H1 (cell line): ENCODE results near the gene SLC3A2. TPM values are rescaled to one million over a fixed set of nuclear protein-coding genes. Genes with fewer than 3 reads are reported as not detected.

Experiments used
- CTCF ChIA-PET: fragments of 300-600 bp; sonication (Branson Sonifier 250); formaldehyde crosslinking; loops from one replicate; lab custom pipeline; 2021; ENCODE audit not compliant: partially characterized antibody; lab: Charles Lee
- POLR2A ChIA-PET: fragments of 300-600 bp; sonication (Branson Sonifier 250); formaldehyde crosslinking; loops from one replicate; lab custom pipeline; 2021; ENCODE audit warnings: inconsistent platforms; ENCODE audit not compliant: partially characterized antibody; lab: Charles Lee
- DNase-seq, 2 experiments: peaks; one replicate each; pipeline versions ENCODE4 v3.0.0 to v3.0.0-alpha.2; 2010 to 2022; ENCODE audit warnings: low spot score in 2 of 2, low read depth in 1 of 2, mixed read lengths in 1 of 2
- FAIRE-seq: peaks from 2 replicates; lab custom pipeline; 2011; peaks lifted over from hg19 to GRCh38; lab: Jason Lieb, UNC
- H2AFZ ChIP-seq: 2 replicates; pipeline ENCODE4 v1.8.1; 2012; ENCODE audit warnings: low read length, inconsistent platforms
- H2AK5ac ChIP-seq: 2 replicates; pipeline ENCODE4 v1.6.1; 2013; ENCODE audit warnings: low read depth, low read length
- H2BK120ac ChIP-seq: replicated peaks from 2 replicates; pipeline ENCODE3; 2013; ENCODE audit warnings: low read depth, low read length, inconsistent platforms
- H2BK12ac ChIP-seq: 2 replicates; pipeline ENCODE4 v1.6.1; 2013; ENCODE audit warnings: low read depth, low read length
- H2BK15ac ChIP-seq: 2 replicates; pipeline ENCODE4 v1.6.1; 2013; ENCODE audit warnings: low read length
- H2BK20ac ChIP-seq: 2 replicates; pipeline ENCODE4 v1.6.1; 2013; ENCODE audit warnings: low read length
- H2BK5ac ChIP-seq: 2 replicates; pipeline ENCODE4 v1.6.1; 2013; ENCODE audit warnings: low read depth, low read length
- H3K14ac ChIP-seq: 2 replicates; pipeline ENCODE4 v1.6.1; 2013; ENCODE audit warnings: inconsistent platforms; ENCODE audit not compliant: insufficient read length
- H3K18ac ChIP-seq: 2 replicates; pipeline ENCODE4 v1.6.1; 2013; ENCODE audit warnings: low read length; ENCODE audit errors: extremely low read depth
- H3K23ac ChIP-seq: 2 replicates; pipeline ENCODE4 v1.6.1; 2013; ENCODE audit warnings: inconsistent platforms; ENCODE audit not compliant: insufficient read length
- H3K23me2 ChIP-seq: 2 replicates; pipeline ENCODE4 v1.6.1; 2013; ENCODE audit warnings: low read depth, low read length
- H3K27ac ChIP-seq: 2 replicates; pipeline ENCODE4 v1.6.1; 2011; ENCODE audit warnings: low read depth, low read length, inconsistent platforms
- H3K27me3 ChIP-seq, 4 experiments: replicated peaks in 1 of 4; 1 replicate in 1 of 4; 2 replicates in 3 of 4; pipeline versions ENCODE4 v1.6.1 to v1.8.1; 2011 to 2013; ENCODE audit warnings: low read length in 3 of 4, mild to moderate bottlenecking in 3 of 4, inconsistent platforms in 2 of 4, mixed read lengths in 2 of 4, moderate library complexity in 1 of 4; ENCODE audit not compliant: control insufficient read depth in 3 of 4, insufficient read depth in 3 of 4; ENCODE audit errors: extremely low read depth in 1 of 4
- H3K36me3 ChIP-seq, 4 experiments: 2 replicates each; pipeline versions ENCODE4 v1.6.1 to v1.8.1; 2011 to 2013; ENCODE audit warnings: mild to moderate bottlenecking in 4 of 4, low read length in 3 of 4, moderate library complexity in 2 of 4, control low read depth in 1 of 4, inconsistent platforms in 1 of 4; ENCODE audit not compliant: insufficient read depth in 4 of 4, control insufficient read depth in 2 of 4
- H3K4ac ChIP-seq: replicated peaks from 2 replicates; pipeline ENCODE3; 2013; ENCODE audit warnings: low read length, low read depth, mixed read lengths, inconsistent platforms; ENCODE audit not compliant: insufficient read length
- H3K4me1 ChIP-seq, 4 experiments: replicated peaks in 1 of 4; 1 replicate in 1 of 4; 2 replicates in 3 of 4; pipeline versions ENCODE4 v1.6.1 to v1.8.1; 2011 to 2013; ENCODE audit warnings: low read length in 3 of 4, inconsistent platforms in 2 of 4, mixed read lengths in 1 of 4; ENCODE audit not compliant: insufficient read depth in 4 of 4, control insufficient read depth in 3 of 4
- H3K4me2 ChIP-seq, 2 experiments: 2 replicates each; pipeline versions ENCODE4 v1.6.1 to v1.8.1; 2011 to 2013; ENCODE audit warnings: low read depth in 2 of 2, low read length in 2 of 2, control low read depth in 1 of 2, inconsistent platforms in 1 of 2, mild to moderate bottlenecking in 1 of 2; ENCODE audit not compliant: insufficient read depth in 1 of 2
- H3K4me3 ChIP-seq, 4 experiments: fragments of 200-600, 300-600 bp in 1 of 4; sonication (generic), shearing (Covaris generic), sonication (Bioruptor Twin) in 1 of 4; 2 replicates each; pipeline versions ENCODE4 v1.5.1 to v1.8.1; 2011 to 2016; ENCODE audit warnings: low read length in 4 of 4, low read depth in 3 of 4, control low read depth in 2 of 4, inconsistent platforms in 2 of 4, mild to moderate bottlenecking in 2 of 4, mixed read lengths in 1 of 4, moderate library complexity in 1 of 4; ENCODE audit not compliant: insufficient read depth in 2 of 4; ENCODE audit errors: extremely low read depth in 1 of 4
- H3K56ac ChIP-seq: replicated peaks from 2 replicates; pipeline ENCODE3; 2013; ENCODE audit warnings: low read depth, mild to moderate bottlenecking, mixed read lengths, low read length, inconsistent platforms; ENCODE audit not compliant: insufficient read length
- H3K79me1 ChIP-seq: 2 replicates; pipeline ENCODE4 v1.6.1; 2013; ENCODE audit warnings: low read depth, low read length, control low read depth
- H3K79me2 ChIP-seq, 2 experiments: 2 replicates each; pipeline versions ENCODE4 v1.6.1 to v1.8.1; 2012 to 2013; ENCODE audit warnings: low read length in 2 of 2, mild to moderate bottlenecking in 2 of 2, inconsistent platforms in 1 of 2; ENCODE audit not compliant: insufficient read depth in 2 of 2, control insufficient read depth in 1 of 2
- H3K9ac ChIP-seq, 4 experiments: replicated peaks in 1 of 4; 1 replicate in 1 of 4; 2 replicates in 3 of 4; pipeline versions ENCODE4 v1.6.1 to v1.8.1; 2011 to 2013; ENCODE audit warnings: low read depth in 3 of 4, low read length in 3 of 4, control low read depth in 2 of 4, mild to moderate bottlenecking in 2 of 4, moderate library complexity in 2 of 4, inconsistent platforms in 1 of 4; ENCODE audit errors: extremely low read depth in 1 of 4
- H3K9me3 ChIP-seq, 2 experiments: 2 replicates each; pipeline versions ENCODE4 v1.6.1 to v1.8.1; 2012 to 2013; ENCODE audit warnings: mild to moderate bottlenecking in 2 of 2, moderate library complexity in 2 of 2, control low read depth in 1 of 2, inconsistent platforms in 1 of 2, low read depth in 1 of 2, low read length in 1 of 2, mixed read lengths in 1 of 2; ENCODE audit not compliant: insufficient read depth in 2 of 2
- H4K20me1 ChIP-seq, 2 experiments: replicated peaks in 1 of 2; 2 replicates each; pipeline versions ENCODE3 to v1.8.1; 2011 to 2013; ENCODE audit warnings: inconsistent platforms in 2 of 2, low read length in 2 of 2, mild to moderate bottlenecking in 1 of 2; ENCODE audit not compliant: insufficient read depth in 2 of 2, control insufficient read depth in 1 of 2
- H4K5ac ChIP-seq: 2 replicates; pipeline ENCODE4 v1.6.1; 2013; ENCODE audit warnings: low read length, low read depth, mixed read lengths, inconsistent platforms; ENCODE audit not compliant: insufficient read length
- H4K8ac ChIP-seq: 2 replicates; pipeline ENCODE4 v1.8.0; 2013; ENCODE audit warnings: mild to moderate bottlenecking, moderate library complexity, low read length, inconsistent platforms; ENCODE audit not compliant: insufficient read depth; ENCODE audit errors: extremely low read depth
- H4K91ac ChIP-seq: replicated peaks from 2 replicates; pipeline ENCODE3; 2013; ENCODE audit warnings: low read length, mixed read lengths, inconsistent platforms; ENCODE audit not compliant: insufficient read length
- ASH2L ChIP-seq: fragments of 200-600, 300-600 bp; sonication (generic); IDR thresholded peaks from one replicate; pipeline ENCODE4 v1.7.1; 2017; ENCODE audit warnings: low read length
- BCL11A ChIP-seq, 2 experiments: IDR thresholded peaks; one replicate each; pipeline ENCODE4 v1.6.1; 2011; ENCODE audit warnings: low read depth in 2 of 2, low read length in 2 of 2, mild to moderate bottlenecking in 2 of 2
- CTBP2 ChIP-seq: IDR thresholded peaks from 2 replicates; pipeline ENCODE4 v1.7.0; 2011; ENCODE audit warnings: borderline replicate concordance, mild to moderate bottlenecking, moderate library complexity, mixed read lengths, low read length; ENCODE audit not compliant: insufficient read depth, insufficient read length
- HDAC2 ChIP-seq, 2 experiments: fragments of 300-600 bp in 1 of 2; sonication (generic) in 1 of 2; IDR thresholded peaks; 2 replicates each; pipeline ENCODE4 v1.6.1; 2011 to 2012; ENCODE audit warnings: low read depth in 2 of 2, low read length in 2 of 2, mild to moderate bottlenecking in 2 of 2, moderate library complexity in 2 of 2, borderline replicate concordance in 1 of 2, inconsistent platforms in 1 of 2
- MAFK ChIP-seq: IDR thresholded peaks from 2 replicates; pipeline ENCODE4 v1.6.1; 2012; ENCODE audit warnings: low read depth, mild to moderate bottlenecking, improper control_type of control experiment, low read length
- PHF8 ChIP-seq: fragments of 200-600 bp; sonication (generic); conservative IDR thresholded peaks from 2 replicates; pipeline ENCODE4 v1.7.1; 2012; ENCODE audit warnings: low read depth, mild to moderate bottlenecking, inconsistent platforms, low read length, moderate library complexity
- RBBP5 ChIP-seq: IDR thresholded peaks from 2 replicates; pipeline ENCODE4 v1.7.1; 2012; ENCODE audit warnings: low read depth, mild to moderate bottlenecking, inconsistent platforms, low read length, moderate library complexity, borderline replicate concordance
- SP1 ChIP-seq: IDR thresholded peaks from 2 replicates; pipeline ENCODE4 v1.6.1; 2011; ENCODE audit warnings: low read depth, low read length
- TAF7 ChIP-seq: optimal IDR thresholded peaks from 2 replicates; pipeline ENCODE3; 2011; ENCODE audit warnings: low read depth, mild to moderate bottlenecking, inconsistent platforms, low read length, moderate library complexity, borderline replicate concordance
- TEAD4 ChIP-seq: IDR thresholded peaks from 2 replicates; pipeline ENCODE4 v1.6.1; 2012; ENCODE audit warnings: low read depth, low read length, inconsistent platforms, mixed read lengths
- WGBS, 2 experiments: shearing (Covaris generic) in 1 of 2; methylation state at CpG; one replicate each; pipeline versions ENCODE4 v1.1.6 to v1.1.7; 2013 to 2015; ENCODE audit warnings: low lambda C conversion rate in 2 of 2, mixed read lengths in 2 of 2, inconsistent platforms in 1 of 2, low coverage in 1 of 2, missing lambda C conversion rate in 1 of 2; ENCODE audit not compliant: insufficient replicate concordance in 2 of 2, insufficient coverage in 1 of 2, insufficient read length in 1 of 2; ENCODE audit errors: extremely low coverage in 1 of 2, missing lambda C conversion rate in 1 of 2; 5-methylcytosine and 5-hydroxymethylcytosine counted together
- polyA plus RNA-seq, 7 experiments: library from polyadenylated mRNA; depleted of rRNA in 3 of 7; stranded (reverse) in 5 of 7; unstranded in 2 of 7; fragments of >200 nt in 5 of 7; fragments of 200-250 nt in 2 of 7; gene quantifications; 1 replicate in 5 of 7; 2 replicates in 1 of 7; 4 replicates in 1 of 7; pipeline versions ENCODE4 v1.2.1 to v1.2.3, GENCODE V29; 2011 to 2013; ENCODE audit warnings: missing spikeins in 2 of 7, mixed read lengths in 2 of 7
- total RNA-seq: library from RNA; stranded (reverse); fragmentation: NEBNext Ultra II Directional; extraction: Animal tissue kit (Norgen Biotek cat#: 25700); gene quantifications from 2 replicates; pipeline ENCODE4 v1.2.1, GENCODE V29; 2021

The SLC3A2 gene
- total and polyA plus RNA-seq, 2 of the 8 experiments (the other 6 are each of a cell fraction or from before 2014, with no cell fraction given): 410 to 435 TPM

DNA sequence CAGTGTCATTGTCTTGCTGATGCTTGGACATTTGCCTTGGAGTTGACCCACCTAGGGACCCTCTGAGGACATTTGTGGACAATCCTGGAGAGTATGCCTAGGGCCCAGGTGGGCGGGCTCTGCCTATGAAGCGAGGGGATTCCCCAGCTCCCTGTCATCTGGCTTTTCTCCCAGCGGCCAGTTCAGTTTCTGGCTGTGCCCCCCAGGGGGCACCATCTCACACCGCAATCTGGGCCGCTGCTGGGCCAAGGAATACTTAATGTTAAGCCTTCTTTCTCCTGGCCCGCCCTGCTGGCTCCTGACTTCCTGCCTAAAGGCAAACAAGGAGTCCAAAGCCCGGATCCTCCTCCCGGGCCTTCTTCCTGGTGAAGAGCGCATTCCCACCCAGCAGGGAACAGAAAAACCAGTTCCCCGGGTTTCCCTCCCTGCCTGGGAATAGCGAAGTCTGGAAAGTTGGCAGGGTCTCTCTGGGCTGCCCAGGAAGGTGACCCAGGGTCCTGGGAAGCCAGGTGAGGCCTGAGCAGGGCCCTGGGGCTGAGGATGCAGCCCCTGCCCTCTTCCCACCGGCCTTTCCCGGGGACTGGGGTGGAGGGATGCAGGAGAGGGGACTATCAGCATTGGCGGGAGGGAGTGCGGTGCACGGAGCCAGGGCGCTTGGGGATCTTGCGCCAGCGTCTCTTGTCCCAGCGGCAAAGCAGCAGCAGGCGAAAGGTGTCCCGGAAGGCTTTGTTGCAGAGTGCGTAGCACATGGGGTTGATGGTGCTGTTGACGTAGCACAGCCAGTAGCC is 28.6 kb downstream of the SLC3A2 start:
- Histone ChIP-seq H2AFZ (peak overlapping the region; percentile 93), H3K27me3 (peaks cover 0 to 3% (median 1%) of the 10 kb centered on the region in 4 experiments; a peak in 2 of 7 replicates), H2BK20ac (peak overlapping the region; percentile 100), H3K14ac (no peak overlapping the region), H2AK5ac (peak overlapping the region; percentile 78; the same call in 1 of the 2 replicates), H3K18ac (peak overlapping the region; percentile 96), H4K8ac (peak overlapping the region; percentile 90), H4K5ac (peak overlapping the region; percentile 78), H3K36me3 (no peaks in the 10 kb centered on the region), H2BK5ac (peak overlapping the region; percentile 95), H4K20me1 (no peaks in the 10 kb centered on the region), H2BK15ac (peak overlapping the region; percentile 100; the same call in 1 of the 2 replicates), H3K4me3 (peak overlapping the region in 3 of 4 experiments; percentile 11 to 49 (median 34); a peak in 6 of 8 replicates), H3K9me3 (no peaks in the 10 kb centered on the region), H3K23ac (no peak overlapping the region), H2BK12ac (peak overlapping the region; percentile 100), H3K27ac (peak overlapping the region; percentile 51; the same call in 1 of the 2 replicates), H3K56ac (peak overlapping the region; percentile 11), H3K79me2 (no peaks in the 10 kb centered on the region), H3K9ac (peak overlapping the region in 2 of 4 experiments; percentile 12 to 34; a peak in 4 of 7 replicates), H2BK120ac (peak overlapping the region; percentile 63), H3K4me2 (peak overlapping the region; percentile 62 to 64), H3K4ac (peak overlapping the region; percentile 98), H3K79me1 (no peaks in the 10 kb centered on the region), H4K91ac (peak overlapping the region; percentile 99), H3K23me2 (peaks cover 3% of the 10 kb centered on the region; the same call in 1 of the 2 replicates), H3K4me1 (peaks cover 9 to 27% (median 16%) of the 10 kb centered on the region in 4 experiments)
- 24% methylated on average over 22 of the region's 24 CpGs; no CpG with 5 or more reads in 1 of the 2 experiments for WGBS, 2 experiments
- ChIA-PET POLR2A (interaction anchor here (0.6 to 57.8 kb wide), 11 partner anchors 12 to 244 kb away, joined by 3 to 2104 read pairs (median 5); partner anchors contain the start of genes C11orf98, CHRM1, CSKMT and SLC3A2), CTCF (interaction anchor here (0.6 to 12.1 kb wide), 17 partner anchors 8 to 721 kb away, joined by 3 to 435 read pairs (median 7); partner anchors contain the start of genes CHRM1, SLC22A8, SLC3A2 and TAF6L)
- FAIRE-seq (peak; percentile 55), DNase-seq (peak; percentile 88 to 91)
- TF ChIP-seq CTBP2 (peak; percentile 75), TEAD4 (peak; percentile 87), PHF8 (0 out of 2 replicates have a peak, but pooled peaks have one; percentile 47), SP1 (peak; percentile 90), ASH2L (peak; percentile 99), HDAC2 (IDR thresholded peaks at IDR 0.05; ENCODE audit: borderline replicate concordance in 1 of 2, low read depth in 2 of 2, low read length in 2 of 2) (peak; percentile 48 to 74; a peak in 1 of 4 replicates), RBBP5 (peak; percentile 100), TAF7 (peak; percentile 75), MAFK (no peak), BCL11A (IDR thresholded peaks at IDR 0.05; ENCODE audit: low read depth in 2 of 2, low read length in 2 of 2) (no peak)
